ENCODE results near the gene OR2L5. TPM values are rescaled to one million over a fixed set of nuclear protein-coding genes. Genes with fewer than 3 reads are reported as not detected.

OR2L5 gene
- polyA plus RNA-seq, 3 donors: not detected

DNA sequence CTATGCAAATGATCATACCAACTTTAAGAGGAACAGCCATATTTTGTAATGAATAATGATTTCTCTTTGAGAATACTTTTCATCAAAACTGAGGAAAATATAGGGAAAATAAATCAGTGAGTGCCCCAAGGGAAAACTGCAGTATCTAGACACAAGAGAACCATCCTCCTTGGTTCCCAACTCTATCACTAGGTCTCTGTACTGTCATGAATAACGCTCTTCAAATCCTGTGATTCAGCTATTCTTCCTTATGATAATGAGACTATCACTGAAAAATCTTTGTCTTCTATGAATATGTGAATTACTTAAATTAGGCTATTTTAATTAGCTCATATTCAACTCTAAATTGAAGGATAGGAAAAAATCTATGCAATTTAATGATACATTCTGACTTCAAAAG lies 2.3 kb downstream of the OR2L5 start:
- DNase-seq: no peak
- Histone ChIP-seq H3K79me2 (ENCODE audit: insufficient read depth, low read length) (no peaks in the 10 kb centered on the region), H4K20me1 (ENCODE audit: insufficient read depth, low read length) (no peaks in the 10 kb centered on the region), H3K9me3 (replicated peaks in 1 of 2; ENCODE audit: control insufficient read depth in 1 of 2, insufficient read depth in 1 of 2, low read length in 2 of 2) (peaks cover 0 to 3% of the 10 kb centered on the region in 2 donors), H3K27ac (ENCODE audit: low read depth in 1 of 2, low read length in 2 of 2) (no peak overlapping the region), H3K36me3 (replicated peaks in 1 of 2; ENCODE audit: control insufficient read depth in 1 of 2, insufficient read depth in 2 of 2, low read length in 2 of 2) (no peaks in the 10 kb centered on the region), H3K4me3 (replicated peaks in 1 of 3; ENCODE audit: low read depth in 2 of 3, low read length in 3 of 3) (no peak overlapping the region), H3K9ac (ENCODE audit: insufficient read depth, low read length, poor library complexity, severe bottlenecking) (no peak overlapping the region), H2AFZ (ENCODE audit: insufficient read depth, low read depth, low read length, poor library complexity, severe bottlenecking) (no peak overlapping the region), H3K27me3 (ENCODE audit: control insufficient read depth in 2 of 2, insufficient read depth in 2 of 2, low read length in 2 of 2) (no peaks in the 10 kb centered on the region), H3K4me2 (replicated peaks; ENCODE audit: extremely low read depth, low read length, poor library complexity, severe bottlenecking) (no peak overlapping the region), H3K4me1 (ENCODE audit: control insufficient read depth in 1 of 2, insufficient read depth in 2 of 2, low read length in 2 of 2) (no peaks in the 10 kb centered on the region)
- no peaks in the 10 kb centered on the region for H3K4me1 Mint-ChIP-seq
- TF ChIP-seq, protein P1, sequence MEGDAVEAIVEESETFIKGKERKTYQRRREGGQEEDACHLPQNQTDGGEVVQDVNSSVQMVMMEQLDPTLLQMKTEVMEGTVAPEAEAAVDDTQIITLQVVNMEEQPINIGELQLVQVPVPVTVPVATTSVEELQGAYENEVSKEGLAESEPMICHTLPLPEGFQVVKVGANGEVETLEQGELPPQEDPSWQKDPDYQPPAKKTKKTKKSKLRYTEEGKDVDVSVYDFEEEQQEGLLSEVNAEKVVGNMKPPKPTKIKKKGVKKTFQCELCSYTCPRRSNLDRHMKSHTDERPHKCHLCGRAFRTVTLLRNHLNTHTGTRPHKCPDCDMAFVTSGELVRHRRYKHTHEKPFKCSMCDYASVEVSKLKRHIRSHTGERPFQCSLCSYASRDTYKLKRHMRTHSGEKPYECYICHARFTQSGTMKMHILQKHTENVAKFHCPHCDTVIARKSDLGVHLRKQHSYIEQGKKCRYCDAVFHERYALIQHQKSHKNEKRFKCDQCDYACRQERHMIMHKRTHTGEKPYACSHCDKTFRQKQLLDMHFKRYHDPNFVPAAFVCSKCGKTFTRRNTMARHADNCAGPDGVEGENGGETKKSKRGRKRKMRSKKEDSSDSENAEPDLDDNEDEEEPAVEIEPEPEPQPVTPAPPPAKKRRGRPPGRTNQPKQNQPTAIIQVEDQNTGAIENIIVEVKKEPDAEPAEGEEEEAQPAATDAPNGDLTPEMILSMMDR (IDR thresholded peaks at IDR 0.05): no peak
- H3K9me3 Mint-ChIP-seq: peaks cover 3 to 13% (median 7%) of the 10 kb centered on the region in 7 donors
- intact Hi-C loops (cut with micrococcal nuclease): no loop called here
- WGBS (ENCODE audit: insufficient coverage): no CpG with 5 or more reads among the region's 1 CpG
- no peak overlapping the region for H3K27ac Mint-ChIP-seq
- H3K4me3 Mint-ChIP-seq: no peak overlapping the region
- no peaks in the 10 kb centered on the region for H3K36me3 Mint-ChIP-seq
- peaks cover 0 to 1% (median 0%) of the 10 kb centered on the region in 3 donors for H3K27me3 Mint-ChIP-seq (ENCODE audit: low read depth in 3 of 3)

DNA sequence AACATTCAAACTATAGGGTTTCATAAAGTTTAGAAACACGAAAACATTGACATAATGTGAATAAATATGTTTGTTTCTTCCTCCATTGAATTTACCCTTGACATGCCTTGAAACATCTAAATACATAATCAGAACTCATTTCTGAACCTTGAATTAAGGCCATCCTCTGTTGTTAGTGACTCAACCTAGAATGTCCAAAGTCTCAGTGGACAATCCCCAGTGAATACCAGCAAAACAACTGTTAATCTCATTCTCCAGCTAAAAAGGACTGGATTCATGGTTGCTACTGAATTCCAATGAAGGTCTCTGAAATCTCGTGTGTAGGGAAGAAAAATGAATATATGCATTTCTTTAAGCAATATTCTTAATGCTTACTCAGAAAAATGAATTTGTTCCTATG lies 16.3 kb downstream of the OR2L5 start, which contains the start of gene OR2L2:
Gene OR2L2, plus strand, starts transcription at position 301 of the 400 bp plus-strand sequence. CDS start 8,198 bp downstream, outside the sequence.
- H3K36me3 Mint-ChIP-seq: no peaks in the 10 kb centered on the region
- intact Hi-C loops (cut with micrococcal nuclease): no loop called here
- peaks cover 13 to 24% (median 21%) of the 10 kb centered on the region in 7 donors for H3K9me3 Mint-ChIP-seq
- Histone ChIP-seq H3K36me3 (replicated peaks in 1 of 2; ENCODE audit: control insufficient read depth in 1 of 2, insufficient read depth in 2 of 2, low read length in 2 of 2) (no peaks in the 10 kb centered on the region), H2AFZ (ENCODE audit: insufficient read depth, low read depth, low read length, poor library complexity, severe bottlenecking) (no peak within 1 kb of the TSS), H3K9ac (ENCODE audit: insufficient read depth, low read length, poor library complexity, severe bottlenecking) (no peak within 1 kb of the TSS), H3K4me2 (replicated peaks; ENCODE audit: extremely low read depth, low read length, poor library complexity, severe bottlenecking) (no peak within 1 kb of the TSS), H3K4me3 (replicated peaks in 1 of 3; ENCODE audit: low read depth in 2 of 3, low read length in 3 of 3) (no peak within 1 kb of the TSS), H3K27ac (ENCODE audit: low read depth in 1 of 2, low read length in 2 of 2) (no peak within 1 kb of the TSS), H3K9me3 (replicated peaks in 1 of 2; ENCODE audit: control insufficient read depth in 1 of 2, insufficient read depth in 1 of 2, low read length in 2 of 2) (peaks cover 6 to 23% of the 10 kb centered on the region in 2 donors), H3K79me2 (ENCODE audit: insufficient read depth, low read length) (no peaks in the 10 kb centered on the region), H4K20me1 (ENCODE audit: insufficient read depth, low read length) (no peaks in the 10 kb centered on the region), H3K4me1 (ENCODE audit: control insufficient read depth in 1 of 2, insufficient read depth in 2 of 2, low read length in 2 of 2) (no peaks in the 10 kb centered on the region), H3K27me3 (ENCODE audit: control insufficient read depth in 2 of 2, insufficient read depth in 2 of 2, low read length in 2 of 2) (no peaks in the 10 kb centered on the region)
- TF ChIP-seq, protein P1 (IDR thresholded peaks at IDR 0.05): no peak
- H3K4me3 Mint-ChIP-seq: no peak within 1 kb of the TSS
- no peaks in the 10 kb centered on the region for H3K4me1 Mint-ChIP-seq
- no CpG with 5 or more reads among the region's 2 CpGs for WGBS (ENCODE audit: insufficient coverage)
- peaks cover 0 to 2% (median 0%) of the 10 kb centered on the region in 3 donors for H3K27me3 Mint-ChIP-seq (ENCODE audit: low read depth in 3 of 3)
- H3K27ac Mint-ChIP-seq: no peak within 1 kb of the TSS
- no peak for DNase-seq

Measured in CD14-positive monocyte (primary cell).